ENCODE measurements around the gene ZBTB46.
"Not testable (repeated sequence)": the region's sequence is repeated elsewhere in the genome, so short reads cannot be mapped to it uniquely, and the experiment has no call there.

ZBTB46 gene

DNA sequence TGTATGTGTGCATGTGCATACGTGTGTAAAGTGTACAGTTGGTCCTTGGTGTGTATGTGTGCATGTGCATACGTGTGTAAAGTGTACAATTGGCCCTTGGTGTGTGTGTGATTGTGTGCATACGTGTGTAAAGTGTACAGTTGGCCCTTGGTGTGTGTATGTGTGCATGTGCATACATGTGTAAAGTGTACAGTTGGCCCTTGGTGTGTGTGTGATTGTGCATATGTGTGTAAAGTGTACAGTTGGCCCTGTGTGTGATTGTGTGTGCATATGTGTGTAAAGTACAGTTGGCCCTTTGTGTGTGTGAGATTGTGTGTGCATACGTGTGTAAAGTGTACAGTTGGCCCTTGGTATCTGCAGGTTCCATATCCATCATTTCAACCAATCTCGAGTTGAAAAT is 99.7 kb downstream of the ZBTB46 start:
- H2BK120ac ChIP-seq (ENCODE audit: insufficient read depth, low read length, poor library complexity) = no peak overlapping the region
- no peaks in the 10 kb centered on the region for H3K27me3 ChIP-seq (ENCODE audit: insufficient read depth, low read length)
- no peaks in the 10 kb centered on the region for H3K79me2 ChIP-seq (ENCODE audit: control insufficient read depth, insufficient read depth, low read length, poor library complexity)
- H3K18ac ChIP-seq (ENCODE audit: low read length) = no peak overlapping the region
- H4K8ac ChIP-seq (ENCODE audit: low read depth, low read length) = no peak overlapping the region
- H3K4me3 ChIP-seq (ENCODE audit: low read depth, low read length) = no peak overlapping the region
- no peak overlapping the region for H3K23ac ChIP-seq (ENCODE audit: low read length)
- no peak overlapping the region for H3K27ac ChIP-seq (ENCODE audit: low read depth, low read length)
- H2BK5ac ChIP-seq (ENCODE audit: low read depth, low read length, poor library complexity) = no peak overlapping the region
- H3K36me3 ChIP-seq (ENCODE audit: control insufficient read depth in 1 of 2, insufficient read depth in 2 of 2, low read length in 2 of 2) = peaks cover 37 to 43% of the 10 kb centered on the region in 2 experiments
- no peaks in the 10 kb centered on the region for H3K79me1 ChIP-seq (ENCODE audit: low read length)
- H3K4me2 ChIP-seq (ENCODE audit: low read length) = no peak overlapping the region
- H3K9ac ChIP-seq (ENCODE audit: low read length) = no peak overlapping the region
- DNase-seq = no peak
- H2AK5ac ChIP-seq (ENCODE audit: low read length) = no peak overlapping the region
- H3K4me1 ChIP-seq (ENCODE audit: control insufficient read depth in 1 of 2, insufficient read depth in 2 of 2, low read length in 2 of 2) = no peaks in the 10 kb centered on the region
- H3K9me3 ChIP-seq (ENCODE audit: insufficient read depth, low read depth, low read length) = peaks cover 8% of the 10 kb centered on the region
- H3K14ac ChIP-seq (ENCODE audit: low read length) = no peak overlapping the region
- H3K4ac ChIP-seq (ENCODE audit: low read depth, low read length) = no peak overlapping the region
- no peak overlapping the region for H4K12ac ChIP-seq (ENCODE audit: low read depth, low read length)
- no peak overlapping the region for H2AFZ ChIP-seq (ENCODE audit: insufficient read depth, low read length, poor library complexity)
- no peak overlapping the region for H2BK12ac ChIP-seq (ENCODE audit: low read length)
- WGBS (ENCODE audit: extremely low coverage, insufficient coverage, insufficient read length) = no CpG with 5 or more reads among the region's 5 CpGs
- H4K91ac ChIP-seq (ENCODE audit: low read depth, low read length) = no peak overlapping the region

DNA sequence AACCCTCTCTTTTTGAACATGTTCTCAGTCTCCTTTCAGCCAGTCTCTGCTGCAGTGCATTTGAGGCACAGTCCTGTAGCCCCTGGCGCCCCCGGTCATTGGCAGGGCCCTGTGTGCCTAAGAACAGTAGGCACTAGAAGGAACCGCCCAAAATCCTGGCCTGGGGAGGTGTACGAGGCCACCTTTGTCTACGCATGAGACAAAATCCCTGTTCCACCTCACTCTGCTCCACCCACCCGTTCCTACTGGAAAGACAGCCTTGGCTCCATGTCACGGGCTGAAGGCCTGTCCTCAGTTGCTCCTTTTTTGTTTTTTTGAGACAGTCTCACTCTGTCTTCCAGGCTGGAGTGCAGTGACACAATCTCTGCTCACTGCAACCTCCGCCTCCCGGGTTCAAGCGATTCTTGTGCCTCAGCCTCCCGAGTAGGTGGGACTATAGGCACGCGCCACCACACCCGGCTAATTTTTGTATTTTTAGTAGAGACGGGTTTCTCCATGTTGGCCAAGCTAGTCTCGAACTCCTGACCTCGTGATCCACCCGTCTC is 100.8 kb downstream of the ZBTB46 start:
- not testable (repeated sequence) for H3K4me1 ChIP-seq (ENCODE audit: control insufficient read depth in 1 of 2, insufficient read depth in 2 of 2, low read length in 2 of 2); H2BK120ac ChIP-seq (ENCODE audit: insufficient read depth, low read length, poor library complexity); H4K8ac ChIP-seq (ENCODE audit: low read depth, low read length); H4K12ac ChIP-seq (ENCODE audit: low read depth, low read length); H4K91ac ChIP-seq (ENCODE audit: low read depth, low read length); H2BK12ac ChIP-seq (ENCODE audit: low read length); DNase-seq; H3K23ac ChIP-seq (ENCODE audit: low read length); H3K27ac ChIP-seq (ENCODE audit: low read depth, low read length); H3K4me3 ChIP-seq (ENCODE audit: low read depth, low read length); H3K79me2 ChIP-seq (ENCODE audit: control insufficient read depth, insufficient read depth, low read length, poor library complexity); H3K9me3 ChIP-seq (ENCODE audit: insufficient read depth, low read depth, low read length); H3K9ac ChIP-seq (ENCODE audit: low read length); H3K14ac ChIP-seq (ENCODE audit: low read length); H3K4ac ChIP-seq (ENCODE audit: low read depth, low read length); H3K79me1 ChIP-seq (ENCODE audit: low read length); H2AFZ ChIP-seq (ENCODE audit: insufficient read depth, low read length, poor library complexity); H3K4me2 ChIP-seq (ENCODE audit: low read length); H3K27me3 ChIP-seq (ENCODE audit: insufficient read depth, low read length); H2BK5ac ChIP-seq (ENCODE audit: low read depth, low read length, poor library complexity); H3K18ac ChIP-seq (ENCODE audit: low read length); H2AK5ac ChIP-seq (ENCODE audit: low read length)
- H3K36me3 ChIP-seq (ENCODE audit: control insufficient read depth in 1 of 2, insufficient read depth in 2 of 2, low read length in 2 of 2) = peaks cover 26 to 31% of the 10 kb centered on the region in 2 experiments
- WGBS (ENCODE audit: extremely low coverage, insufficient coverage, insufficient read length) = no CpG with 5 or more reads among the region's 18 CpGs

DNA sequence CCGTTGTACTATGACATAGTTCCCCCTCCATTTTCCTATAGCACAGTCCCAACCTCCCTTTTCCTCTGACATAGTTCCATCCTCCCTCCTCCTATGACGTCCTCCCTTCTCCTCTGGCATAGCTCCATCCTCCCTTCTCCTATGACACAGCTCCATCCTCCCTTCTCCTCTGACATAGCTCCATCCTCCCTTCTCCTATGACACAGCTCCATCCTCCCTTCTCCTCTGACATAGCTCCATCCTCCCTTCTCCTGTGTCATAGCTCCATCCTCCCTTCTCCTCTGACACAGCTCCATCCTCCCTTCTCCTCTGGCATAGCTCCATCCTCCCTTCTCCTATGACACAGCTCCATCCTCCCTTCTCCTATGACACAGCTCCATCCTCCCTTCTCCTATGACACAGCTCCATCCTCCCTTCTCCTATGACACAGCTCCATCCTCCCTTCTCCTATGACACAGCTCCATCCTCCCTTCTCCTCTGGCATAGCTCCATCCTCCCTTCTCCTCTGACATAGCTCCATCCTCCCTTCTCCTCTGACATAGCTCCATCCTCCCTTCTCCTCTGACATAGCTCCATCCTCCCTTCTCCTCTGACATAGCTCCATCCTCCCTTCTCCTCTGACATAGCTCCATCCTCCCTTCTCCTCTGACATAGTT is 108.0 kb downstream of the ZBTB46 start:
- DNase-seq; H2AFZ ChIP-seq (ENCODE audit: insufficient read depth, low read length, poor library complexity); H4K8ac ChIP-seq (ENCODE audit: low read depth, low read length); H3K27ac ChIP-seq (ENCODE audit: low read depth, low read length); H3K23ac ChIP-seq (ENCODE audit: low read length); H3K4me1 ChIP-seq (ENCODE audit: control insufficient read depth in 1 of 2, insufficient read depth in 2 of 2, low read length in 2 of 2); H2AK5ac ChIP-seq (ENCODE audit: low read length); H3K4me3 ChIP-seq (ENCODE audit: low read depth, low read length); H2BK120ac ChIP-seq (ENCODE audit: insufficient read depth, low read length, poor library complexity); H3K18ac ChIP-seq (ENCODE audit: low read length); H3K27me3 ChIP-seq (ENCODE audit: insufficient read depth, low read length); H3K4me2 ChIP-seq (ENCODE audit: low read length); H2BK5ac ChIP-seq (ENCODE audit: low read depth, low read length, poor library complexity); H3K9me3 ChIP-seq (ENCODE audit: insufficient read depth, low read depth, low read length); H3K79me1 ChIP-seq (ENCODE audit: low read length); H2BK12ac ChIP-seq (ENCODE audit: low read length); H3K9ac ChIP-seq (ENCODE audit: low read length); H3K14ac ChIP-seq (ENCODE audit: low read length); H3K4ac ChIP-seq (ENCODE audit: low read depth, low read length); H4K91ac ChIP-seq (ENCODE audit: low read depth, low read length); H4K12ac ChIP-seq (ENCODE audit: low read depth, low read length); H3K79me2 ChIP-seq (ENCODE audit: control insufficient read depth, insufficient read depth, low read length, poor library complexity): not testable (repeated sequence)
- peaks cover 20 to 23% of the 10 kb centered on the region in 2 experiments for H3K36me3 ChIP-seq (ENCODE audit: control insufficient read depth in 1 of 2, insufficient read depth in 2 of 2, low read length in 2 of 2)
- no CpG with 5 or more reads among the region's 2 CpGs for WGBS (ENCODE audit: extremely low coverage, insufficient coverage, insufficient read length)

DNA sequence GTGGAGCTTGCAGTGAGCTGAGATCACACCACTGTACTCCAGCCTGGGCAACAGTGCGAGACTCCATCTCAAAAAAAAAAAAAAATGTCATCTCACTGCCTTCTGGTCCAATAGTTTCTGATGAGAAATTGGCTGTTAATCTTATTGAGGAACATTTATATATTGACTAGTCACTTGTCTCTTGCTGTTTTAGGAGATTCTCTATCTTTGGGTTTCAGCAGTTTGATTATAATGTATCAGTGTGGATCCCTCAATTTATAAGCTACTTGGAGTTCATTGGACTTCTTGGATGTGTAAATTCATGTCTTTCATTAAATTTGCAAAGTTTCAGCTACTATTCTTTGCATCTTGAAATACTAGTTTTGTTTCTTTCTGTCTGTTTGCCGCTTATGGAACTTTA is 112.1 kb downstream of the ZBTB46 start:
- Histone ChIP-seq H3K36me3 (ENCODE audit: control insufficient read depth in 1 of 2, insufficient read depth in 2 of 2, low read length in 2 of 2) (peaks cover 41 to 43% of the 10 kb centered on the region in 2 experiments), H2BK12ac (ENCODE audit: low read length) (no peak overlapping the region), H3K4ac (ENCODE audit: low read depth, low read length) (no peak overlapping the region), H2BK5ac (ENCODE audit: low read depth, low read length, poor library complexity) (no peak overlapping the region), H3K27ac (ENCODE audit: low read depth, low read length) (no peak overlapping the region), H2AK5ac (ENCODE audit: low read length) (no peak overlapping the region), H3K27me3 (ENCODE audit: insufficient read depth, low read length) (no peaks in the 10 kb centered on the region), H3K9me3 (ENCODE audit: insufficient read depth, low read depth, low read length) (peaks cover 3% of the 10 kb centered on the region), H4K12ac (ENCODE audit: low read depth, low read length) (no peak overlapping the region), H3K14ac (ENCODE audit: low read length) (no peak overlapping the region), H3K4me1 (ENCODE audit: control insufficient read depth in 1 of 2, insufficient read depth in 2 of 2, low read length in 2 of 2) (no peaks in the 10 kb centered on the region), H3K79me1 (ENCODE audit: low read length) (no peaks in the 10 kb centered on the region), H3K4me3 (ENCODE audit: low read depth, low read length) (no peak overlapping the region), H2BK120ac (ENCODE audit: insufficient read depth, low read length, poor library complexity) (no peak overlapping the region), H3K9ac (ENCODE audit: low read length) (no peak overlapping the region), H3K18ac (ENCODE audit: low read length) (no peak overlapping the region), H2AFZ (ENCODE audit: insufficient read depth, low read length, poor library complexity) (no peak overlapping the region), H3K79me2 (ENCODE audit: control insufficient read depth, insufficient read depth, low read length, poor library complexity) (no peaks in the 10 kb centered on the region), H3K23ac (ENCODE audit: low read length) (no peak overlapping the region), H3K4me2 (ENCODE audit: low read length) (no peak overlapping the region), H4K8ac (ENCODE audit: low read depth, low read length) (no peak overlapping the region), H4K91ac (ENCODE audit: low read depth, low read length) (no peak overlapping the region)
- DNase-seq = no peak
- no CpG with 5 or more reads among the region's 2 CpGs for WGBS (ENCODE audit: extremely low coverage, insufficient coverage, insufficient read length)

Measured in trophoblast cell (in vitro differentiated cells and primary cell).